ENCODE data around the gene ACBD3.

GRCh38 chr1:226209307-226210059 lies 22.9 kb upstream of the ACBD3 start:
- TF ChIP-seq CTCF (IDR thresholded peaks at IDR 0.05), result no peak
- no peak for TF ChIP-seq POLR2A (IDR thresholded peaks at IDR 0.05)
